ENCODE results near the gene KIF23.
"Not testable (repeated sequence)": the region's sequence is repeated elsewhere in the genome, so short reads cannot be mapped to it uniquely, and the experiment has no call there.

KIF23 gene

DNA sequence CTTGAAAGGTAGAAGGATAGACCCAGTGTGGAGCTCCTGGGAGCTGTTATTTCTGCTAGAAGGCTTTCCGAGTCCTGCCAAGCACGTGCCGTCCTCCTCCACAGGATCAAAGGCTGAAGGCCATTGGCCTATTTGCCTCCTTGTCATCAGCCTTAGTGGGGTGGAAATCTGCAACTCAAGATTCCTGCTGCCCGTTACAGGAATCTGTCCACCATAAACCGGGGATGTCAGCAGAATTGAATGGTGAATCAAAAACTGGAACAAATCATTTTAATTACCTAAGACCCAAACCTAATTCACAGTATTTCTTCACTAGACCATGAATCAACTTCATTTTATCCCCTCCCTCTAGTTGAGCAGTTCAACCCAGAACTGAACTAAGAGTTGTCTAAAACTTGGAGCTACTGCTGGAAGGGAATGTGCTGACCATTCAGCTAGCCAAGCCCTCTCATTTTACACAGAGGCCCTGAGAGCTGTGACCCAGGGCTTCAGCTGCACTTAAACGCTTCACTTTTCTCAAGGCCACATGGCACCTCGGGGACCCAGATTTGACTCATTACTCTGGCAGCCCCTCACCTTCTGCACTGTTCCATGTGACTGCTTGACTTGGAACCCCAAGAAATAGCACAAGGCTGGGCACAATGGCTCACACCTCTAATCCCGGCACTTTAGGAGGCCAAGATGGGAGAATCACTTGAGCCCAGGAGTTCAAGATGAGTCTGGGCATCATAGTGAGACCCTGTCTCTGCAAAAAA lies 36.8 kb upstream of the KIF23 start:
- TF ChIP-seq, protein P1, sequence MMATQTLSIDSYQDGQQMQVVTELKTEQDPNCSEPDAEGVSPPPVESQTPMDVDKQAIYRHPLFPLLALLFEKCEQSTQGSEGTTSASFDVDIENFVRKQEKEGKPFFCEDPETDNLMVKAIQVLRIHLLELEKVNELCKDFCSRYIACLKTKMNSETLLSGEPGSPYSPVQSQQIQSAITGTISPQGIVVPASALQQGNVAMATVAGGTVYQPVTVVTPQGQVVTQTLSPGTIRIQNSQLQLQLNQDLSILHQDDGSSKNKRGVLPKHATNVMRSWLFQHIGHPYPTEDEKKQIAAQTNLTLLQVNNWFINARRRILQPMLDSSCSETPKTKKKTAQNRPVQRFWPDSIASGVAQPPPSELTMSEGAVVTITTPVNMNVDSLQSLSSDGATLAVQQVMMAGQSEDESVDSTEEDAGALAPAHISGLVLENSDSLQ (IDR thresholded peaks at IDR 0.05), result no peak
- no peak for TF ChIP-seq L3MBTL2 (conservative IDR thresholded peaks at IDR 0.05)
- TF ChIP-seq SP1 (IDR thresholded peaks at IDR 0.05), result no peak
- no peak for TF ChIP-seq NFRKB (IDR thresholded peaks at IDR 0.05)
- no peak for TF ChIP-seq ZNF384 (IDR thresholded peaks at IDR 0.05)
- no peak for TF ChIP-seq ARNT (IDR thresholded peaks at IDR 0.05)
- TF ChIP-seq CTBP1 (IDR thresholded peaks at IDR 0.05; ENCODE audit: borderline replicate concordance), result no peak
- TF ChIP-seq BHLHE40 (IDR thresholded peaks at IDR 0.05; ENCODE audit: borderline replicate concordance), result no peak
- no peak for TF ChIP-seq FOXM1 (IDR thresholded peaks at IDR 0.05; ENCODE audit: borderline replicate concordance)
- no peak for TF ChIP-seq HDGF (IDR thresholded peaks at IDR 0.05; ENCODE audit: borderline replicate concordance)
- ChIA-PET CTCF (interaction anchor here (0.6 kb wide), 1 partner anchor 35 kb away, joined by 3 read pairs; no protein-coding TSS in a partner anchor), POLR2A (interaction anchor here (1.0 kb wide), 1 partner anchor 11 kb away, joined by 3 read pairs; no protein-coding TSS in a partner anchor)
- DNase-seq (ENCODE audit: extremely low spot score), result no peak

DNA sequence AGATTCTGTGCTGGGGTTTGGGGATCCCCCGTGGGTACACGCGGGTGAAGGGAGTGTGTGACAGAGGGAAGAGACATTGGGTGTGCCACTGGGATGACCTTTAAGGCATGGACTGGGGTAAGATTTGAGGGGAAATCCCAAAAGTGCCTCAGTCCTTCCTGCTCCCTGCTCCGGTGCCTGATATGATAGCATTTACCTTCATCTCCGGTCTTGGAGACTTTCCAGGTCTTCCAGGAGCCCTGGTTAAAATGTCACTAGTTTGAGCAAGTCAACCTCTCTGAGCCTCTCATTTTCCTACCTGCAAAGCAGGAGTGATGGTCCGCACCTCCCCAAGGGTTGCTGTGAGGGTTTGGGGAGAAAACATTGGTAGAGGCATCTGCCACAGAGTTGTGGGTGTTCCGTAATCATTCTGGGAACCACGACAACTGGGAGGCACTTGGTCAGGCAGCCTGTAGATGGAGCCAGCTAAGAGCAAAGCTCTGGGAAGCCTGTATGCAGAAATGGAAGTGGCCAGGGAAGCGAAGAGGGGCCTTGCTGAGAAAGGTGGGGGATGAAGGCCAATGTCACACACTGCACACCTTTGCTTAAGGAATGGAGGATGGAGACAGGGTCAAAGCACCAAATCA lies 33.9 kb upstream of the KIF23 start:
- ChIA-PET POLR2A (no interaction called here), CTCF (interaction anchor here (0.6 kb wide), 1 partner anchor 1101 kb away, joined by 4 read pairs; no protein-coding TSS in a partner anchor)
- peak; percentile 29 for DNase-seq (ENCODE audit: extremely low spot score)
- TF ChIP-seq FOXA1 (IDR thresholded peaks at IDR 0.05) (no peak), BHLHE40 (IDR thresholded peaks at IDR 0.05; ENCODE audit: borderline replicate concordance) (no peak), SUZ12 (IDR thresholded peaks at IDR 0.05) (no peak), HDGF (IDR thresholded peaks at IDR 0.05; ENCODE audit: borderline replicate concordance) (no peak), FOXK2 (IDR thresholded peaks at IDR 0.05) (no peak), TARDBP (IDR thresholded peaks at IDR 0.05) (no peak), ARNT (IDR thresholded peaks at IDR 0.05) (no peak), ELF4 (IDR thresholded peaks at IDR 0.05) (no peak), LEF1 (IDR thresholded peaks at IDR 0.05; ENCODE audit: borderline replicate concordance) (no peak), CTBP1 (IDR thresholded peaks at IDR 0.05; ENCODE audit: borderline replicate concordance) (no peak), SP1 (IDR thresholded peaks at IDR 0.05) (no peak), ZNF384 (IDR thresholded peaks at IDR 0.05) (no peak), NFRKB (IDR thresholded peaks at IDR 0.05) (no peak)
- TF ChIP-seq, protein P1 (IDR thresholded peaks at IDR 0.05), result no peak

DNA sequence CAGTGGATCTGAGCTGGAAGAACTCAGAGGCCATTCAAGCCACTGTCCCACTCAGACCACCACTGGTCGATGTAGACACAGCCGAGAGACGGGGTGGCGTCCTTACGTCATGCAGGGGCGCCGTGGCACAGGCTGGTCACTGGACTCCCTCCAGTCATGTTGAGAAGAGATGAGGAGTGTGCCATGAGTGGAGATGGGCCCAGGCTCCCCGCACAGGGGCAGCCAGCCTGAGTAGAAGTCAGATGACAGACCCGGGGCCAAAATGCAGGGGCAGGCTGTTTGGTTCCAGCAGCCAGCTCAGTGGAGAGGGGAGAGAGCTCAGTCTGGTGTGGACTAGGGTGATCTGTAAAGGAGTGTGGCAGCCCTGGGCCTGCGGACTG lies 33.4 kb upstream of the KIF23 start:
- ChIA-PET CTCF (interaction anchor here (0.6 kb wide), 1 partner anchor 1101 kb away, joined by 4 read pairs; no protein-coding TSS in a partner anchor), POLR2A (no interaction called here)
- DNase-seq (ENCODE audit: extremely low spot score), result no peak
- no peak for TF ChIP-seq ELF4 (IDR thresholded peaks at IDR 0.05)
- no peak for TF ChIP-seq SP1 (IDR thresholded peaks at IDR 0.05)
- TF ChIP-seq NFRKB (IDR thresholded peaks at IDR 0.05), result no peak
- no peak for TF ChIP-seq ARNT (IDR thresholded peaks at IDR 0.05)
- TF ChIP-seq HDGF (IDR thresholded peaks at IDR 0.05; ENCODE audit: borderline replicate concordance), result no peak
- no peak for TF ChIP-seq FOXM1 (IDR thresholded peaks at IDR 0.05; ENCODE audit: borderline replicate concordance)
- TF ChIP-seq TARDBP (IDR thresholded peaks at IDR 0.05), result no peak
- TF ChIP-seq CTBP1 (IDR thresholded peaks at IDR 0.05; ENCODE audit: borderline replicate concordance), result no peak
- no peak for TF ChIP-seq FOXK2 (IDR thresholded peaks at IDR 0.05)
- no peak for TF ChIP-seq LEF1 (IDR thresholded peaks at IDR 0.05; ENCODE audit: borderline replicate concordance)
- no peak for TF ChIP-seq BHLHE40 (IDR thresholded peaks at IDR 0.05; ENCODE audit: borderline replicate concordance)
- TF ChIP-seq L3MBTL2 (conservative IDR thresholded peaks at IDR 0.05), result no peak
- no peak for TF ChIP-seq ZNF384 (IDR thresholded peaks at IDR 0.05)
- TF ChIP-seq SUZ12 (IDR thresholded peaks at IDR 0.05), result no peak
- TF ChIP-seq, protein P1 (IDR thresholded peaks at IDR 0.05), result no peak

DNA sequence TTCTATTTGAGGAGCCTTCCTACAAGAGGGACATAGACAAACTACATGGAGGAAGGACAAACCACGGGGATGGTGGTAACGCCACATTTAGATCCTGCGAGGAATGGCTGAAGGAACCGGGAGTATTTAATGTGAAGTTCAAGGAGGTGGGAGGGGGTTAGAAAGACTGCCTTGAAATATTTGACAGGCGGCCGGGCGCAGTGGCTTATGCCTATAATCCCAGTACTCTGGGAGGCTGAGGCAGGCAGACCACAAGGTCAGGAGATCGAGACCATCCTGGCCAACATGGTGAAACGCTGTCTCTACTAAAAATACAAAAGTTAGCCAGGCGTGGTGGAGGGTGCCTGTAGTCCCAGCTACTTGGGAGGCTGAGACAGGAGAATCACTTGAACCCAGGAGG lies 32.0 kb upstream of the KIF23 start:
- POLR2A ChIA-PET, result interaction anchor here (0.9 kb wide), 1 partner anchor 80 kb away, joined by 3 read pairs; no protein-coding TSS in a partner anchor
- DNase-seq (ENCODE audit: extremely low spot score); CTCF ChIA-PET: not testable (repeated sequence)

DNA sequence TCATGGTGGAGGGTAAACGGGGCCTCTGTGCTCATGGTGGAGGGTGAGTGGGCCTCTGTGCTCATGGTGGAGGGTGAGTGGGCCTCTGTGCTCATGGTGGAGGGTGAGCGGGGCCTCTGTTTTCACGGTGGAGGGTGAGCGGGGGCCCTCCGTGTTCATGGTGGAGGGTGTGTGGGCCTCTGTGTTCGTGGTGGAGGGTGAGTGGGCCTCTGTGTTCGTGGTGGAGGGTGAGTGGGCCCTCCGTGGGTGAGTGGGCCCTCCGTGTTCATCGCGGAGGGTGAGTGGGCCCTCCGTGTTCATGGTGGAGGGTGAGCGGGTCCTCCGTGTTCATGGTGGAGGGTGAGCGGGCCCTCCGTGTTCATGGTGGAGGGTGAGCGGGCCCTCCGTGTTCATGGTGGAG lies 30.1 kb upstream of the KIF23 start:
- DNase-seq (ENCODE audit: extremely low spot score); CTCF ChIA-PET; POLR2A ChIA-PET: not testable (repeated sequence)
